ENCODE data around the gene CFH. TPM values are rescaled to one million over a fixed set of nuclear protein-coding genes. Genes with fewer than 3 reads are reported as not detected.

CFH gene
- 1.3 and 16.8 TPM in 2 replicates for total RNA-seq

DNA sequence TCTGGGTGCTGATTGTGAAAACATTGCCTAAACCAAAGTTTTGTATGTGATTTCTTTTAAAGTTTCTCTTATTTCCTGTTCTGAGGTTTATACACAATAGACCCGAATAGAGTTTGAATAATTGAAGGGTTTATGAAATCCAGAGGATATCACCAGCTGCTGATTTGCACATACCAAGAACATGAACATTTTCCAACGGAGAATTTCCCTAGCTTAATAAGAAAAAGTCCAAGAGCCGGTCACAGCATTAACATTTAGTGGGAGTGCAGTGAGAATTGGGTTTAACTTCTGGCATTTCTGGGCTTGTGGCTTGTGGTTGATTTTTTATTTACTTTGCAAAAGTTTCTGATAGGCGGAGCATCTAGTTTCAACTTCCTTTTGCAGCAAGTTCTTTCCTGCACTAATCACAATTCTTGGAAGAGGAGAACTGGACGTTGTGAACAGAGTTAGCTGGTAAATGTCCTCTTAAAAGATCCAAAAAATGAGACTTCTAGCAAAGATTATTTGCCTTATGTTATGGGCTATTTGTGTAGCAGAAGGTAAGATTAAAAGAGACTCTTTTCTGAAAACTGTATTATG is at the start of gene CFH:
TSS of gene CFH (plus strand) at position 407 of the 579 bp plus-strand sequence. CDS start at position 482, 75 bp downstream.

DNA sequence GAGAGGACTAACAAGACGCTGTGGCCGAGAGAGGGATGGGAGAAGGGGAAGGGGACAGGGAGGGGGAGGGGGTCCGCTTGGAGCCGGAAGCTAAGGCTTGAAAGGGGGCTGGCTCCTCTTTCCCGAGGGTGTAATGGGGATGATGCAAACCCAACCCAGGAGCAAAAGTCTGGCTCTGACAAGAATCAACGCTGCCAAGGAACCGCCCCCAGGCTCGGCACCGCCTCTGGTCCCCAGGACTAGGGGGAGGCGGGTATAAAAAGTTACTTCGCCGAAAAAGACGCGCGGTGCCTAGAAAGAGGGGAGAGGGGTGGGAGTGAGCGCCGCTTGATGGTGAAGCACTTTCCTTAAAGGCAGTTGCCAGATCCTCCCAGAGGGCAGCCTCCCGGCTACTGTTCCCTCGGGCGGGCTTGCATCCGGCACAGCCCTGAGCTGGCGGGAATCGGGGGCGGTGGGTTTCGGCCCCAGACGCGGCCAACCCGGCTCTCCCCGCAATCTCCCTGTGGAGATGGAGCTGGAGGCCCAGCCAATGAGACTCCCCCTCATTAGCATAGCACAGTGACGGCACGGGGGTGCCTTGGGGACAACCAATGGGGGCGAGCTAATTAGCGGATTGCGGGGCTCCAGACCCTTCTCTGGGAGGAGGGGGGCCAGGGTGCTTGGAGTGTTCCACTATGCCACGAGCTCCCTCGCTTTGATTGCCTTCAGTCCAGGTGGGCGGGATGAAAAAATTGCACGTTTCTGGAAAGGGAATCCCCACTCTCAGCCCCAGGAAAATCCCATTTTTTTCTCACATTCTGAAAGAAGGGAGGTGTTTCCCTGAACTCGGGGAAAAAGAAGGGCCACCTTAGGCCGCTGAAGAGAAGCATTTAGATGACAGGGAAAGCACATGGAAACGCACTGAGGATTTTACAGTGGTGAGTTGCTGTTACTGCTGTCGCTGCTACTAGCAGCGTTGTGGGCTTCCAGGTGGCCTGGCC is 43.2 kb upstream of the CFH start, which contains the start of gene KCNT2:
TSS of gene KCNT2 (minus strand) at position 51 of the 980 bp plus-strand sequence. CDS start 131 bp downstream, outside the sequence.

GRCh38 chr1:196774603-196775002 is 122.8 kb downstream of the CFH start, which contains the start of gene CFHR3:
Gene CFHR3, plus strand, starts transcription at chr1:196774840. Its CDS starts 47 bp downstream, at chr1:196774887.

Other genes with a start within 250 kb of the CFH start
- gene KCNT2, start 43.6 kb upstream of the CFH start, total RNA-seq = under 0.01 and 0.09 TPM in 2 replicates
- gene CFHR3, start 122.8 kb downstream of the CFH start, total RNA-seq = not detected in 2 replicates
- not detected in 2 replicates for gene CFHR1, start 167.7 kb downstream of the CFH start, total RNA-seq
- not detected in 2 replicates for gene CFHR4, start 236.0 kb downstream of the CFH start, total RNA-seq